RCC 7860 (cell line): ENCODE results near the gene NUP62CL.

Experiments used
- DNase-seq: peaks from one replicate; pipeline ENCODE4 v3.0.0-alpha.2; 2015; ENCODE audit warnings: low spot score
- FAIRE-seq: peaks from 2 replicates; lab custom pipeline; 2012; peaks lifted over from hg19 to GRCh38; lab: Jason Lieb, UNC

The NUP62CL gene

DNA sequence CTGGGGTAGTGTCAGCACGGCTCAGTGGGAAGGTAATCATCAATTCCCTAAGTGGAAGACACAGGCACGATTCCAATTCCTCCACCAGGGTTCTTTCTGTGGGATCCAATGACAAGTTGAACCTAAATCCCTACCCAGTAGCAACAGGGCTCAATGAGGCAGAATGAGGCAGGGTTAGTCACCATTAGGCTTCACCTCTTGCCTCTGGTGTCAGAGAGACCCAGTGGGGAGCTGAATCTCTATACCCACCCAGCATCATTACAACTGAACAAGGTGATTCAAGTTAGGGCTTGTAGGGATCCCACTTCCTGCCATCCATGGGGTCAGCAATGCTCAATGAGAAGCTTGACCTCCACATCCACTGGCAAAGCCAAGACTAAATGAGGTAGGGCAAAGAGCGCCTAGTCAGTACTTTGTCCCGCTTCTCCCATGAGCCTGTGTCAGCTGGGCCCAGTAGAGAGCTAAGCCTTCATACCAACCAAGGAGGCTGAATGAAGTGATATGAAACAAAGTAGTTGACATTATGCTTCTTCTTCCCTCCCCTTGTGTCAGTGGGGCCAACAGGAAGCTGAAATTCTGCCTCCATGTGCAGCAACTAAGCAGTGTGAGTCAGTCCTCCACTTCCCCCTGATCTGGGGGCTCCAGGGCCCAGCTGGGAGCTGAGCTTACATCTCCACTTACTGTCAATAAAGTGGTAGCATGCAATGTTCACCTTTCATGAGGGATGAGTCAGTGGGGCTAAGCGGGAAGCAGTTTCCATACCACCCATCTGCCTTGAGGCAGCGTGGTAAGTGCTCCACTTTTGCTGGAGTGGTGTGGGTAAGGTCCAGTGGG is 51.2 kb downstream of the NUP62CL start:
- DNase-seq, result no peak
- no peak for FAIRE-seq

DNA sequence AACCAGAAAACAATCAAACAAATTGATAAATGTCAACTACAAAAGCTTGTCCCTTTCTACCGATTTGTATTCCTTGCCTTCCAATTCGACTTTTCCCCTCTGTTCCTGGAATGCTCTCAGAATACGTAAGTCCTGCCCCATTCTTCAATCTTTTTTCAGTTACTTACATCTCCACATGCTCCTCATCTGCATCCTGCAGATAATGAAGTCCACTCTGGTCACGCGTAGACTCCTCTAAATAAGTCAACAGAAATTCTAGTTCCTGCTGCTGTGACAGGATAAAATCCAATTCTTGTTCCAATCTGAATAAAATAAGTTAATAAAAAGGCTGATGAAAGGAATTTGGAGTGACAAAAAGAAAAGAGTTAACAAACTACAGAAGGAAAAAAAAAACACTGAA is 53.2 kb downstream of the NUP62CL start:
- no peak for DNase-seq
- FAIRE-seq, result no peak

DNA sequence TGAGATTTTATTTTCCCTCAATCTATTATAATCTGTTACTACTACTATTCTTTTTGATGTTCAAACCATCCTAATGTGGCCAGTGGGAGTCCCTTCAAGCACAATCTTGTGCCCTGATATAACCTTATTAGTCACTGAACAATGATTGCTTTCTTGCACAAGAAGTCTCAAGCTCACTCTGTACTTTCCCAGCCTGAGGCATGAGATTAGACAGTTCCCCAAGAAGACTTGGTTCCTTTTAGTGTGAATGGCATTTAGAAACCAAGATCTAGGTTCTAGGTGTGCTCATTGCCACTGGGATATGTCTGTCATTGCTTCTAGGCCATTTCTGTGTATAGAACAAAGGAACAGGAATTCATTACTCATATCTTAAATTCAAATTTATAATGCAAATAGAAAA is 59.6 kb downstream of the NUP62CL start:
- FAIRE-seq (no peak), DNase-seq (no peak)

DNA sequence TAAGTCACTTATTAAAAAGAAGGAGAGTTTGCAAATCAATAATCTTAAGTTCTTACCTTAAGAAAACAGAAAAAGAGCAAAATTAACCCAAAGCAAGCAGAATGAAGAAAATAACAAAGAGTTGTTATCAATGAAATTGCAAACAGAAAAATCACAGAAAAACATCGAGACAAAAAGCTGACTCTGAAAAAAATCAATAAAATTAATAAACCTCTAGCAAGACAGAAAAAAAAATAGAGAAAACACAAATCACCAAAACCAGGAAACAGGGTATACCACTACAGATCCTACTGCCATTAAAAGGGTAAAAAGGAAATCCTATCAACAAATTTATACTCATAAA is 70.3 kb downstream of the NUP62CL start:
- DNase-seq (no peak), FAIRE-seq (no peak)

DNA sequence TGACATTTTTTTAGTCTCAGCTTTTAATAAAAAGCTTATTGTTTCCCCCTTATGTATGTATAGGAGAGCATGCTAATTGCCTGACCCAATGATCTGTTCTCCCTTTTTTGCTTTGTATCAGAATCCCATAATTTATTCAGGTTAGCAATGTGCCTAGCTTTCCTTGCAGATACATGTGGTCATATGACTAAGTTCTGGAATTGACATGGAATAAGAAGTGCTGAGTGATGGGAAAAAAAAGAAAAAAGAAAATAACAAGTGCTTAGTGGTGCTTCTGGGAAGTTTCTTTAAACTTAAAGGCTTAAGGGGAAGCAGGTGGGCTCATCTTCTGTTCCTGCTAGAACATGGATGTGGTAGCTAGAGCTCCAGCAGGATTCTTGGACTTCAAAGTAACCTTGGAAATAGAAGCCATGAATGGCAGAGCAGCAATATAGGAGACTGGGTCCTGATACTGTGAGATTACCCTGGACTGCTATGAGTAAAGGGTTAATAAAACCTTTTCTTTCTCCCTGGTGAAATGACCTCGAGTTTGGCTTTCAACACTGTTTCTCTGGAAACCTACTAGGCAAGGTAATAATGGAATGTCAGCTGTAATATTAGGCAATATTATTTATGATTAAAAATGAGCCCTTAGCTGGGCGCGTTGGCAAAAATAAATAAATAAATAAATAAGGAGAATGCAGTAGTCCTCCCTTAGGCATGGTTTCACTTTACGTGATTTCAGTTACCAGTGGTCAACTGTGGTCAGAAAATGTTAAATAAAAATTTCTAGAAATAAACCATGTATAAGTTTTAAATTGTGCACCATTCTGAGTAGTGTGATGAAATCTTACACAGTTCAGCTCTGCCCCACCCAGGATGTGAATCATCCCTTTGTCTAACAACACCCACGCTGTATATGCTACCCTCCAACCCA is 70.9 kb downstream of the NUP62CL start:
- DNase-seq (peak; percentile 48), FAIRE-seq (peak; percentile 91)

DNA sequence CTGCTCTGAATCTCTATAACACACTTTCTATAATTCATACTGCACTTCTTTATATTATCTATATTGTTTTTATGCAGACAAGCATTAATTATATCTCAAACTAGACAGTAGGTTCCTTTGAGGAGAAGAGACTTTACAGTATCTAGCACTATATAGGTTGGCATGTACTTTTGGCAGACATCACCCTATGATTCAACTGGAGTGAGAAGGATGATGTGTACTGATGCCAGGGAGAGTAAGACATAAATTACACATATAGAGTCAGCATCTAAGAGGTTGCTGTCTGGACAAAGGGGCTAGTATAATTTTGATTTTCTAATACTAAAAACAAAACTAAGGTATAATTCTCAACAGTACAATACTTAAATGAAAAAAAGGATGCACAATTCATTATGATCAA is 82.5 kb downstream of the NUP62CL start:
- no peak for FAIRE-seq
- no peak for DNase-seq

DNA sequence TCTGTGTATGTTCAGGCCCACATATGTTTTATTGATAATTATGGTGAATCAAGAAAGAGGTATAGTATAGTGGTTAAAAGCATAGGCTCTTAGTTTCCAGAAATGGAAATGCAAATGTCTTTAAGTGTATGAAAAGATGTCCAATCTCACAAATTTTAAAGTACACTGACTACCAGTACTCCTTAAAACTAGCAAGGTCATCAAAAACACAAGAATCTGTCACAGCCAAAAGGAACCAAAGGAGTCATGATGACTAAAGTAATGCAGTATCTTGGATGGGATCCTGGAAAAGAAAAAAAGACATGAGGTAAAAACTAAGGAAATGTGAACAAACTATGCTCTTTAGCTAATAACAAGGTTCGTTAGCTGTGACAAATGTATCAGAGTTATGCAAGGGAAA is 87.0 kb downstream of the NUP62CL start:
- no peak for DNase-seq
- FAIRE-seq, result no peak

DNA sequence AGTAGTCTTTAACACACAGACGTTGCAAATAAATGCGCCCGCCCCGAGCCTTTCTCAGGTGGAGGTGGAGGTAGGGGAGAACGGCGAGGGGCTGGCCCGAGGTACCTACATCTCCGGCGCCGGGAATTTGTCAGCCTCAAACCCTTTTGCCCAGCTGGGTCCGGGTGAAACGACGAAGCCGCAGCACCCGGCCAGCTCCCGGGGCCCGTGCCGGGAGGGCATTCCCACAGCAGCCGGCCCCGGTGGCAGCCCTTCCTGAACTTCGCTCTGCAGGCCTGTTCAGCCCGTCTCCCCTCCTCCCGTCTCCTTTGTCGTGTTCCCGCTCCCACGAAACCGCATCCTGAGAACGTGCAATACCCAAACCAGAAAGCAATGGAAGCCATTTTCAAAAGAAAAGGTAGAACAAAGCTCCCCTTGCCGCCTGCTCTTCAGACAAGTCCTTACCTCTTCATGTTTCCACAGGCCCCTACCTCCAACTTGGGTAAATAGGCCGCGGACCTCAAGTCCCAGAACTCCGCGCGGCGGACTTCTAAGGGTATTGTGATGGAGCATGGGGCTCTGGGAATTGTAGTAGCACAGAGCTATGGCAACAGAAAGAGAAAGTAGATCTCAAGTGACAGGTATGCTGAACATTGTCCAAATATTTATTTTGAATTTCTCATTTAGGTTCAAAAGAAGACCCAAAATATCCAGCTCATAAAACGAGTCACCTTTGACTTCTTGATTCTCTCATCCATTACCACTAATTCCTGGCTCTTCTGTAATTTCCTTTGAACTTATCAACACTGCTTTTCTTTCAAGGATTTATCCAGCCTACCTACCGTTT is 87.7 kb downstream of the NUP62CL start, which contains the start of gene RBM41:
Gene RBM41, minus strand, starts transcription at position 501 of the 826 bp plus-strand sequence. Its CDS starts 49 bp downstream, at position 452.
- FAIRE-seq (peak; percentile 88), DNase-seq (peak; percentile 47)

DNA sequence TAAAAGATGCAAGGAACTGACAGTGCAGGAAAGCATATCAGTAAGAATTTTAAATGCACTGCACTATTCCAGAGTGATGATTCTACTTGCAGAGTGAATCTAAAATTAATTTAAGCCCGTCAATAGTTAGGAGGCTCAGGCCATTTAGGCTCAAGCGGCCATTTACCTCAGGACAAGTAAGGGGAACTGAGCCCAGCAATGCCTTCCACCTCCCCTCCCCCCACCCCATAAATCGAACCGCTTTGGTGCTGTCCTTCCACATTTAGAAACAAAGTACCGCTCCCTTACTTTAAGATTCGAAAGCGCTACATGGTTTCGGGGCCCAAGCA is 88.3 kb downstream of the NUP62CL start:
- FAIRE-seq, result no peak

DNA sequence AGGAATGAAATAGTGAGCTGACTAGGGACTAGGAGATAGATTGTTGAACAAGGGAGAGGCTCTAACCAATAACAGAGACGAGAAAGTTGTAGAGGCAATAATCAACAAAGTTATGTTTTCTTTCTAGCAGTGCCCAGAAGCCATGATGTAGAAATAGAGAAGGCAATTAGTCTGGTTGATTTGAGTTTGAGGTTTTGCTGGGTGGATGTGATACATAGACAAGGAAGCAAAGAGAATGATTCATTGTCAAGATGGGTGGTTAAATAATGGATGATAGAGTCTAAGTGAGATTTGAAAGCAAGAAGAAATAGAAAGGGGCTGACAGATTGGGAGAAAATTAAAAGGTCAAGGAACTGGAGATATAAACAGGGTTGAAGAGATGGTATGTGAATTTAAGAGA is 98.8 kb downstream of the NUP62CL start:
- DNase-seq, result peak; percentile 5
- peak; percentile 32 for FAIRE-seq

More for the DNA sequence above, 88.3 kb downstream of the NUP62CL start:
- no peak for DNase-seq

DNA sequence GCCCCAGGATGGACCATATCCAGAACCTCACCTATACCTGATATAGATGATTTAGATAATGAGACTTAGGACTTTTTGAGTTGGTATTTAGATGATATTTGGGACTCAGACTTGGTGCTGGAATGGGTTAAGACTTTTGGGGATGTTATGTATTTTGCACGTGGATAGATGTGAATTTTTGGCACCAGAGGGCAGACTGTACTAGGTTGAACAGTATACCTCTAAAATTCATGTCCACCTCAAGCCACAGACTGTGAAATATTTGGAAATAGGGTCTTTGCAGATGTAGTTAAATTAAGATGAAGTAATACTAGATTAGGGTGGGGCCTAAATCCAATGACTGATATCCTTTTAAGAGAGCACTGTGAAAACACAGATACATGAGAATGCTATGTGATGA is 103.3 kb downstream of the NUP62CL start:
- DNase-seq (no peak), FAIRE-seq (no peak)

DNA sequence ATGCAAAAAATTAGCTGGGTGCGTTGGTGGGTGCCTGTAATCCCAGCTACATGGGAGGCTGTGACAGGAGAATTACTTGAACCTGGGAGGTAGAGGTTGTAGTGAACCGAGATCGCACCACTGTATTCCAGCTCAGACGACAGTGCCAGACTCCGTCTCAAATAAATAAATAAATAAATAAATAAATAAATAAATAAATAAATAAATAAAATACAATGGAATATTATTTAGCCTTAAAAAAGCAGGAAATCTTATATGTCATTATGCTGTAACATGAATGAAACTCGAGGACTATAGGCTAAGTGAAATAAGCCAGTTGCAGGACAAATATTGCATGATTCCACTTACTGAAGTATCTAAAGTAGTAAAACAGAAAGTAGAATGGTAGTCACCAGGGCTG is 130.1 kb downstream of the NUP62CL start:
- FAIRE-seq (no peak), DNase-seq (no peak)
